B cell (primary cell): Measurements from ENCODE around the gene GRIPAP1. TPM values are rescaled to one million over a fixed set of nuclear protein-coding genes. Genes with fewer than 3 reads are reported as not detected.

Experiments
- ATAC-seq: fragments of 200-7000 bp; cut with Tn5 transposase; one replicate; pipeline ENCODE4 v1.10.0; 2021; ENCODE audit warnings: low read depth, mild to moderate bottlenecking, moderate number of reproducible peaks, moderate library complexity
- CTCF ChIA-PET: fragments of 350-600 bp; sonication (Branson Sonifier 250); formaldehyde crosslinking; loops from one replicate; lab custom pipeline; 2021; ENCODE audit warnings: antibody characterized with exemption, inconsistent platforms; lab: Charles Lee
- POLR2A ChIA-PET: fragments of 350-600 bp; sonication (Branson Sonifier 250); formaldehyde crosslinking; loops from one replicate; lab custom pipeline; 2021; ENCODE audit warnings: antibody characterized with exemption; lab: Charles Lee
- DNase-seq: peaks from one replicate; pipeline ENCODE4 v3.0.0; 2013
- H2AFZ ChIP-seq: 2 replicates; pipeline ENCODE4 v1.6.1; 2012; ENCODE audit warnings: mild to moderate bottlenecking, low read depth, low read length; ENCODE audit not compliant: insufficient read depth, poor library complexity, severe bottlenecking
- H3K27ac ChIP-seq, 2 donors: 1 replicate in 1 of 2; 2 replicates in 1 of 2; pipeline ENCODE4 v1.5.1; 2012 to 2013; ENCODE audit warnings: low read length in 2 of 2, mild to moderate bottlenecking in 2 of 2, moderate library complexity in 1 of 2
- H3K27me3 ChIP-seq, 4 experiments: fragments of 200-600 bp in 1 of 4; sonication (generic) in 1 of 4; replicated peaks in 1 of 4; 1 replicate in 2 of 4; 2 replicates in 2 of 4; pipeline versions ENCODE4 v1.6.1 to v1.7.0; 2013 to 2016; ENCODE audit warnings: low read length in 3 of 4, mild to moderate bottlenecking in 2 of 4, mixed read lengths in 1 of 4, moderate library complexity in 1 of 4; ENCODE audit not compliant: insufficient read depth in 4 of 4, control insufficient read depth in 3 of 4; ENCODE audit errors: control extremely low read depth in 1 of 4
- H3K36me3 ChIP-seq, 2 experiments: replicated peaks in 1 of 2; 1 replicate in 1 of 2; 2 replicates in 1 of 2; pipeline versions ENCODE4 v1.6.1 to v1.7.1; 2013; ENCODE audit warnings: low read length in 1 of 2; ENCODE audit not compliant: insufficient read depth in 2 of 2, control insufficient read depth in 1 of 2; ENCODE audit errors: control extremely low read depth in 1 of 2, extremely low read depth in 1 of 2
- H3K4me1 ChIP-seq, 2 donors: fragments of 200-600 bp in 1 of 2; sonication (generic) in 1 of 2; 1 replicate in 1 of 2; 2 replicates in 1 of 2; pipeline versions ENCODE4 v1.5.1 to v1.6.1; 2013 to 2017; ENCODE audit warnings: low read length in 2 of 2; ENCODE audit not compliant: control insufficient read depth in 2 of 2, insufficient read depth in 2 of 2
- H3K4me2 ChIP-seq: replicated peaks from 2 replicates; pipeline ENCODE3; 2012; ENCODE audit warnings: mild to moderate bottlenecking, low read depth, low read length; ENCODE audit not compliant: poor library complexity, severe bottlenecking
- H3K4me3 ChIP-seq, 5 experiments: fragments of 200-600 bp in 1 of 5; sonication (generic) in 1 of 5; 1 replicate in 3 of 5; 2 replicates in 2 of 5; pipeline versions ENCODE4 v1.5.1 to v1.7.0; 2011 to 2016; ENCODE audit warnings: low read length in 4 of 5, mild to moderate bottlenecking in 4 of 5, low read depth in 2 of 5, control low read depth in 1 of 5, moderate library complexity in 1 of 5; ENCODE audit not compliant: insufficient read depth in 1 of 5; ENCODE audit errors: control extremely low read depth in 1 of 5, extremely low read depth in 1 of 5
- H3K79me2 ChIP-seq: fragments of 200-600 bp; sonication (generic); one replicate; pipeline ENCODE4 v1.6.0; 2016; ENCODE audit warnings: low read length; ENCODE audit not compliant: control insufficient read depth, insufficient read depth
- H3K9ac ChIP-seq: fragments of 200-600 bp; sonication (generic); 2 replicates; pipeline ENCODE4 v1.6.1; 2017; ENCODE audit warnings: mild to moderate bottlenecking, low read length, moderate library complexity
- H3K9me3 ChIP-seq, 3 donors: one replicate each; pipeline versions ENCODE4 v1.6.1 to v1.7.1; 2013; ENCODE audit warnings: low read length in 2 of 3; ENCODE audit not compliant: control insufficient read depth in 2 of 3, insufficient read depth in 1 of 3; ENCODE audit errors: control extremely low read depth in 1 of 3
- H4K20me1 ChIP-seq: 2 replicates; pipeline ENCODE4 v1.6.0; 2012; ENCODE audit warnings: mild to moderate bottlenecking, low read length; ENCODE audit not compliant: insufficient read depth, control insufficient read depth, poor library complexity, severe bottlenecking
- H3K27ac Mint-ChIP-seq: one replicate; pipeline ENCODE4 v1.8.0; 2021; ENCODE audit warnings: mixed read lengths
- H3K27me3 Mint-ChIP-seq: one replicate; pipeline ENCODE4 v1.8.0; 2021; ENCODE audit warnings: mixed read lengths
- H3K4me1 Mint-ChIP-seq: one replicate; pipeline ENCODE4 v1.8.0; 2021; ENCODE audit warnings: mixed read lengths
- H3K4me3 Mint-ChIP-seq: one replicate; pipeline ENCODE4 v1.8.0; 2021; ENCODE audit warnings: mixed read lengths
- H3K9me3 Mint-ChIP-seq: one replicate; pipeline ENCODE4 v1.8.0; 2022; ENCODE audit warnings: mixed read lengths; ENCODE audit not compliant: insufficient read depth
- EZH2 ChIP-seq: IDR thresholded peaks from 2 replicates; pipeline ENCODE4 v1.6.1; 2012; ENCODE audit warnings: borderline replicate concordance, low read depth, mild to moderate bottlenecking, moderate library complexity, low read length; ENCODE audit not compliant: insufficient read depth, poor library complexity, severe bottlenecking
- WGBS: methylation state at CpG from one replicate; pipeline ENCODE4 v1.1.5; 2013; ENCODE audit warnings: missing lambda C conversion rate; ENCODE audit not compliant: insufficient coverage; 5-methylcytosine and 5-hydroxymethylcytosine counted together
- intact Hi-C: fragments of 100-400 bp; cut with micrococcal nuclease; formaldehyde crosslinking; loops from one replicate; pipeline ENCODE4 v1.10.0; 2022
- polyA plus RNA-seq: library from polyadenylated mRNA; depleted of rRNA; stranded (reverse); fragments of >200 nt; gene quantifications from 2 replicates; pipeline ENCODE4 v1.2.3, GENCODE V29; 2012
- total RNA-seq, 2 donors: library from RNA; stranded (reverse); fragments of 120-200 nt in 1 of 2; gene quantifications; 1 replicate in 1 of 2; 2 replicates in 1 of 2; pipeline versions ENCODE4 v1.2.3 to v1.2.4, GENCODE V29; 2013 to 2022
- TF ChIP-seq, protein P1 (sequence below): fragments of 200-600 bp; IDR thresholded peaks from one replicate; pipeline ENCODE4 v1.8.0; 2022; ENCODE audit warnings: antibody characterized with exemption, mild to moderate bottlenecking

GRIPAP1 gene
- total and polyA plus RNA-seq, 2 donors (not counting 1 experiment from before 2014, with no cell fraction given) = 70.7 to 143 TPM

DNA sequence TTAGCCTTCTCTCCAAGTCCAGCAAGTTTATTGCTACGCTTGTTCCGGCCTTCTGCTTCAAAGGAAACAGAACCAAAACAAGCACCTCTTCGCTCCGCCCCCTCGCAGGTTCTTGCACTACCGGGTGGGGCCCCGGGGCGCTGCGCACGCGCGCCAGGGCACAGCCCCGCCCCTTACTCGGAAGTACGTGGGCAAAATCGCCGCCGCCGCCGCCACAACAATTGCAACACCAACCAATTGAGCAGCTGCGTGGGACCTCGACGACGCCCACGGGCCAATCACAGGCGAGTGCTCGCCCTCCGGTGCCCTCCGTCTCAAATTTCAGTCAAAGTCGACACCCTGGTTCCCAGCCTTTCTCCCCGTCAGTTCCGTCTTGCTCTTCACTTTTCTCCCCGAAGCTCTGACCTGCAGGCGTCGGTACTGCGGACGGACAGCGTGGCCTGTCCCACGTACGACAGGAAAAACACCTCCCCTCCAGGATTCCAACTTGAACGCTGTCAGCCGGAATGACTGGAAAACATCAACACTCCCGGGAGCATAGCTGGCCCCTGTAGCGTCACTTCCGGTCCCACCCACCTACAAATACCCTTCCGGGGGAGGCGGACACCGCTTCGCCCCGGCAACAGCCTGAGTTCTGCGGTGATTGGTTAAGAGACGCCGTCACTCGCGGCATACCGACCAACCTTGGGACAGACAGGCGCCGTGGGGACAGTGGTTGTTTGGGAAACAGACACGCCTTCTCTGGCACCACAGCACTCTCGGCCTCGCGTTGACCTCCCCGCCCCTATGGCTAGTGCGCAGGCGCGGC is 44.0 kb downstream of the GRIPAP1 start:
- Histone ChIP-seq H3K4me2 (peak overlapping the region; percentile 86), H3K79me2 (peaks cover 41% of the 10 kb centered on the region)
- intact Hi-C loops = loop anchor here (1.0 to 5.0 kb wide), 11 partner anchors 21 to 1301 kb away; partner anchors contain the start of genes GPKOW, GRIPAP1, PIM2 and PPP1R3F

More for the DNA sequence above, 44.0 kb downstream of the GRIPAP1 start:
- Histone ChIP-seq H3K9me3 (no peaks in the 10 kb centered on the region), H3K9ac (peak overlapping the region; percentile 85), H3K4me1 (peaks cover 50 to 78% of the 10 kb centered on the region in 2 donors), H4K20me1 (peaks cover 27% of the 10 kb centered on the region), H3K4me3 (peak overlapping the region; percentile 8 to 75 (median 65)), H3K27ac (peak overlapping the region; percentile 98 to 99), H2AFZ (peak overlapping the region; percentile 63), H3K36me3 (peaks cover 0 to 28% of the 10 kb centered on the region in 2 experiments), H3K27me3 (no peaks in the 10 kb centered on the region)
- CTCF ChIA-PET = interaction anchor here (0.6 to 1.9 kb wide), 7 partner anchors 14 to 331 kb away, joined by 3 to 10 read pairs (median 4); partner anchors contain the start of genes KCND1 and SLC35A2
- H3K4me3 Mint-ChIP-seq = peak overlapping the region; percentile 100
- H3K27me3 Mint-ChIP-seq = no peaks in the 10 kb centered on the region
- WGBS = under 1% methylated on average over 44 of the region's 66 CpGs
- peaks cover 61% of the 10 kb centered on the region for H3K4me1 Mint-ChIP-seq
- POLR2A ChIA-PET = interaction anchor here (0.6 to 2.8 kb wide), 21 partner anchors 16 to 1739 kb away, joined by 3 to 17 read pairs (median 7); partner anchors contain the start of genes GRIPAP1, HDAC6, PQBP1 and SLC35A2
- ATAC-seq (peak; percentile 81), DNase-seq (peak; percentile 96)
- H3K27ac Mint-ChIP-seq = peak overlapping the region; percentile 100
- no peaks in the 10 kb centered on the region for H3K9me3 Mint-ChIP-seq
- no peak for TF ChIP-seq EZH2
- TF ChIP-seq, protein P1, sequence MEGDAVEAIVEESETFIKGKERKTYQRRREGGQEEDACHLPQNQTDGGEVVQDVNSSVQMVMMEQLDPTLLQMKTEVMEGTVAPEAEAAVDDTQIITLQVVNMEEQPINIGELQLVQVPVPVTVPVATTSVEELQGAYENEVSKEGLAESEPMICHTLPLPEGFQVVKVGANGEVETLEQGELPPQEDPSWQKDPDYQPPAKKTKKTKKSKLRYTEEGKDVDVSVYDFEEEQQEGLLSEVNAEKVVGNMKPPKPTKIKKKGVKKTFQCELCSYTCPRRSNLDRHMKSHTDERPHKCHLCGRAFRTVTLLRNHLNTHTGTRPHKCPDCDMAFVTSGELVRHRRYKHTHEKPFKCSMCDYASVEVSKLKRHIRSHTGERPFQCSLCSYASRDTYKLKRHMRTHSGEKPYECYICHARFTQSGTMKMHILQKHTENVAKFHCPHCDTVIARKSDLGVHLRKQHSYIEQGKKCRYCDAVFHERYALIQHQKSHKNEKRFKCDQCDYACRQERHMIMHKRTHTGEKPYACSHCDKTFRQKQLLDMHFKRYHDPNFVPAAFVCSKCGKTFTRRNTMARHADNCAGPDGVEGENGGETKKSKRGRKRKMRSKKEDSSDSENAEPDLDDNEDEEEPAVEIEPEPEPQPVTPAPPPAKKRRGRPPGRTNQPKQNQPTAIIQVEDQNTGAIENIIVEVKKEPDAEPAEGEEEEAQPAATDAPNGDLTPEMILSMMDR = no peak
